ENCODE measurements around the gene TGFA. TPM values are rescaled to one million over a fixed set of nuclear protein-coding genes. Genes with fewer than 3 reads are reported as not detected.

TGFA gene
- total RNA-seq, 1 experiment from 2014 or later = 22.5 TPM

DNA sequence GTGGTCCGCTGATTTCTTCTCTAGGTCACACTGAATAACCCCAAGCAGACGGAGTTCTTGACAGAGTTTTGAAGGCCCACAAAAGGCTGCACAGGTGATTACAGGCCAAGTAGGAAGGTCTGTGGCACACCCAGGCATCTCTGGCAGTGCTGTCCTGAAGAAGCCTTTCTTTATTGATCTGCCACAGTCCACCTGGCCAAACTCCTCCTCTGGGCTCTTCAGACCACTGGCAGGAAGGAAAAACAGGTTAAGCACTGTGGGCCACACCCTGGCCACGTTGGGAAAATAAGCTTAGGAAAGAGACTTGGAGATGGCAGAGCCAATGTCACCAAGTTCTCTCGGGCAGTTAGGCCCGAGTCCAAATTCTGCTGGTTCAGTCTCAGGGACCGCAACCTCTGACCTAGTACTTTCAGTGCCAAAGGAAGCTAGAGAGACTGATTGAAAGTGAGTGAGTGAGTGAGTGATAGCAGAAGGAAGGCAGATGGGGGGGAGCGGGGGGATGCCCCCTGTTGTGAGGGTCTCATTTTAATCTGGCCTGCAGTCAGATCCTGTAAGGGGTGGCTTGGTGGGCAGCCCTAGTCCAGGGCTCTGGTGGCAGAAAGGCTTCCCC lies 102.9 kb downstream of the TGFA start:
- H3K27me3 Mint-ChIP-seq (ENCODE audit: insufficient read depth, unreplicated experiment) = no peaks in the 10 kb centered on the region
- ChIA-PET CTCF (interaction anchor here (0.6 kb wide), 1 partner anchor 13 kb away, joined by 4 read pairs; no protein-coding TSS in a partner anchor), POLR2A (no interaction called here)
- no peak for DNase-seq (ENCODE audit: unreplicated experiment)
- no peak overlapping the region for H3K27ac Mint-ChIP-seq (ENCODE audit: low read depth, unreplicated experiment)
- no peaks in the 10 kb centered on the region for H3K9me3 Mint-ChIP-seq (ENCODE audit: unreplicated experiment)
- H3K4me3 Mint-ChIP-seq (ENCODE audit: unreplicated experiment) = no peak overlapping the region
- peaks cover 32% of the 10 kb centered on the region for H3K36me3 Mint-ChIP-seq (ENCODE audit: insufficient read depth, unreplicated experiment)
- BruUV-seq (replicated peaks) = no TSS peak
- TF ChIP-seq, protein P1, sequence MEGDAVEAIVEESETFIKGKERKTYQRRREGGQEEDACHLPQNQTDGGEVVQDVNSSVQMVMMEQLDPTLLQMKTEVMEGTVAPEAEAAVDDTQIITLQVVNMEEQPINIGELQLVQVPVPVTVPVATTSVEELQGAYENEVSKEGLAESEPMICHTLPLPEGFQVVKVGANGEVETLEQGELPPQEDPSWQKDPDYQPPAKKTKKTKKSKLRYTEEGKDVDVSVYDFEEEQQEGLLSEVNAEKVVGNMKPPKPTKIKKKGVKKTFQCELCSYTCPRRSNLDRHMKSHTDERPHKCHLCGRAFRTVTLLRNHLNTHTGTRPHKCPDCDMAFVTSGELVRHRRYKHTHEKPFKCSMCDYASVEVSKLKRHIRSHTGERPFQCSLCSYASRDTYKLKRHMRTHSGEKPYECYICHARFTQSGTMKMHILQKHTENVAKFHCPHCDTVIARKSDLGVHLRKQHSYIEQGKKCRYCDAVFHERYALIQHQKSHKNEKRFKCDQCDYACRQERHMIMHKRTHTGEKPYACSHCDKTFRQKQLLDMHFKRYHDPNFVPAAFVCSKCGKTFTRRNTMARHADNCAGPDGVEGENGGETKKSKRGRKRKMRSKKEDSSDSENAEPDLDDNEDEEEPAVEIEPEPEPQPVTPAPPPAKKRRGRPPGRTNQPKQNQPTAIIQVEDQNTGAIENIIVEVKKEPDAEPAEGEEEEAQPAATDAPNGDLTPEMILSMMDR (IDR thresholded peaks at IDR 0.05; ENCODE audit: unreplicated experiment) = no peak
- intact Hi-C loops (cut with micrococcal nuclease) = loop anchor here (10.0 kb wide), 1 partner anchor 106 kb away; no protein-coding TSS in a partner anchor
- H3K4me1 Mint-ChIP-seq (ENCODE audit: insufficient read depth, unreplicated experiment) = no peaks in the 10 kb centered on the region

DNA sequence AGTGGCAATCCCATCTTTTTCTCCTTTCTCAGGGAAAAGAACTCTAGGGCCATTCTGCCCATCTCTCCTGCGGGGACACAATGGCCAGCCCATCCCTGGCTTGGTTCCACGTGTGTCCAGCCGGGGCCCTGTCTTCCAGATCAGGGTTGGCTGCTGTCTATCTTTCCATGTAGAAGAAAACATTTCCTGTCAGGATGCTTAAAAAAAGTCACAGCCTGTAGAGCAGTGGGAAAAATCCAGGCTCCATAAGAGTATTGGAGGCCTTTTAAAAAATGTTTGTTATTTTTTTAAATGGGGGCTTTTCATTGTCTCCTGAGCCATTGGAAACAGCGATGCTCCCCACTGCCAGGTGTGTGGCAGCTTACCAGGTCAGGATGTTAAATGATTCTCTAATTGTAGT lies 105.6 kb downstream of the TGFA start:
- ChIA-PET POLR2A (interaction anchor here (0.7 to 1.3 kb wide), 2 partner anchors 13 to 60 kb away, joined by 3 to 4 read pairs; no protein-coding TSS in a partner anchor), CTCF (no interaction called here)
- no peaks in the 10 kb centered on the region for H3K27me3 Mint-ChIP-seq (ENCODE audit: insufficient read depth, unreplicated experiment)
- intact Hi-C loops (cut with micrococcal nuclease) = no loop called here
- no peaks in the 10 kb centered on the region for H3K4me1 Mint-ChIP-seq (ENCODE audit: insufficient read depth, unreplicated experiment)
- peaks cover 37% of the 10 kb centered on the region for H3K36me3 Mint-ChIP-seq (ENCODE audit: insufficient read depth, unreplicated experiment)
- DNase-seq (ENCODE audit: unreplicated experiment) = no peak
- H3K27ac Mint-ChIP-seq (ENCODE audit: low read depth, unreplicated experiment) = no peak overlapping the region
- H3K9me3 Mint-ChIP-seq (ENCODE audit: unreplicated experiment) = no peaks in the 10 kb centered on the region
- no TSS peak for BruUV-seq (replicated peaks)
- TF ChIP-seq, protein P1 (IDR thresholded peaks at IDR 0.05; ENCODE audit: unreplicated experiment) = no peak
- H3K4me3 Mint-ChIP-seq (ENCODE audit: unreplicated experiment) = no peak overlapping the region

DNA sequence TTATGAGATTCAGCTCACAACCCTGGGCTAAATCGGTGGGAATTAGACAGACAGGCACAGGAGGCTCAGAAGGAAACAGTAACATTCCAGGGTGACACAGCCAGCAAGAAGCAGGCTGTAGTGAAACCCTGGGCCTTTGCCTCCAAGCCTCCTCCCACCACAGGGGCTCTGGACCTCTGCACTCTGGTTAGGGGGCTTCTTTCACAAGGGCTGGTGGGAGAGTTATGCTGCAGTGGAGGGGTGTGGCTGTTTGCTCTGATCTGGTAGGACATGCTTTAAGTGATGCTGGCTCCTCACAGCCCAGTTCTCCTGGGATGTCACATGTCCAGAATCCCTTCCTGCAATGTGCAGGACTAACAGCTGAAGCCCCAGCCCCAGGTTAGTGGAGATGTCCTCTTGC lies 109.9 kb downstream of the TGFA start:
- TF ChIP-seq, protein P1 (IDR thresholded peaks at IDR 0.05; ENCODE audit: unreplicated experiment) = no peak
- ChIA-PET POLR2A (no interaction called here), CTCF (interaction anchor here (0.7 kb wide), 1 partner anchor 24 kb away, joined by 3 read pairs; no protein-coding TSS in a partner anchor)
- Mint-ChIP-seq H3K9me3 (ENCODE audit: unreplicated experiment) (peaks cover 7% of the 10 kb centered on the region), H3K27ac (ENCODE audit: low read depth, unreplicated experiment) (no peak overlapping the region), H3K4me1 (ENCODE audit: insufficient read depth, unreplicated experiment) (no peaks in the 10 kb centered on the region), H3K4me3 (ENCODE audit: unreplicated experiment) (no peak overlapping the region), H3K27me3 (ENCODE audit: insufficient read depth, unreplicated experiment) (no peaks in the 10 kb centered on the region), H3K36me3 (ENCODE audit: insufficient read depth, unreplicated experiment) (peaks cover 19% of the 10 kb centered on the region)
- intact Hi-C loops (cut with micrococcal nuclease) = no loop called here
- no peak for DNase-seq (ENCODE audit: unreplicated experiment)
- no TSS peak for BruUV-seq (replicated peaks)

DNA sequence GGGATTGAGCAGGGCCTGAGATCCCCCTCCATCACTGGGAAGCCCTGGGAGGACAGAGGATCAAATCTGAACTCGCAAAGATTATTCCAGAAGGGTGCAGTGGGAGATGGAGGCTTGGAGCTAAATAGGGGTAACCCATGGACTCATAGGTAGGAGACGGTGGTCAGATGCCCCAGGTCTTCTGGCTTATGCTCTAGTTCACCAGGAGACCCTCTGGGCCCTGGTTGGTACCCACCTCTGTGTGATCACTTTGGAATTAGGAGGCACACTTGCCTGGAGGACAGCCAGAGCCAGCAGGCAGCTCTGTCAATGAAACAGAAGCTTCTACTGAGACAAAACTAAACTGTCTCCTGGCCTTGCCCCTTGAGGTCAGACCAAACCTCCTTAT lies 110.6 kb downstream of the TGFA start:
- Mint-ChIP-seq H3K9me3 (ENCODE audit: unreplicated experiment) (peaks cover 7% of the 10 kb centered on the region), H3K27me3 (ENCODE audit: insufficient read depth, unreplicated experiment) (no peaks in the 10 kb centered on the region), H3K4me1 (ENCODE audit: insufficient read depth, unreplicated experiment) (no peaks in the 10 kb centered on the region), H3K4me3 (ENCODE audit: unreplicated experiment) (no peak overlapping the region), H3K36me3 (ENCODE audit: insufficient read depth, unreplicated experiment) (peaks cover 14% of the 10 kb centered on the region), H3K27ac (ENCODE audit: low read depth, unreplicated experiment) (no peak overlapping the region)
- intact Hi-C loops (cut with micrococcal nuclease) = no loop called here
- ChIA-PET CTCF (interaction anchor here (0.6 kb wide), 1 partner anchor 202 kb away, joined by 3 read pairs; no protein-coding TSS in a partner anchor), POLR2A (no interaction called here)
- no TSS peak for BruUV-seq (replicated peaks)
- DNase-seq (ENCODE audit: unreplicated experiment) = no peak
- TF ChIP-seq, protein P1 (IDR thresholded peaks at IDR 0.05; ENCODE audit: unreplicated experiment) = no peak

Data from MCF 10A (cell line).